Heart left ventricle (tissue), 16 donors: ENCODE data around the gene ZNF576. TPM values are rescaled to one million over a fixed set of nuclear protein-coding genes. Genes with fewer than 3 reads are reported as not detected.
A peak's percentile ranks its signal among the peaks of the same experiment; 100 is the strongest.
"Not testable (repeated sequence)": the region's sequence is repeated elsewhere in the genome, so short reads cannot be mapped to it uniquely, and the experiment has no call there.

Source experiments
- ATAC-seq, 4 donors: fragments of 200-7000 bp; cut with Tn5 transposase; one replicate each; pipeline ENCODE4 v1.9.1; 2020 to 2022; ENCODE audit warnings: moderate library complexity in 4 of 4, mild to moderate bottlenecking in 3 of 4, moderate number of reproducible peaks in 1 of 4
- DNase-seq, 5 donors: peaks; one replicate each; pipeline ENCODE4 v3.0.0-alpha.2; 2020
- H3K27ac ChIP-seq, 12 donors: fragments of 200-600 bp; sonication (generic) in 4 of 12; one replicate each; pipeline versions ENCODE4 v1.5.0 to v1.8.0; 2016 to 2022; ENCODE audit warnings: mild to moderate bottlenecking in 2 of 12
- H3K27me3 ChIP-seq, 9 donors: fragments of 200-600 bp; sonication (generic) in 2 of 9; one replicate each; pipeline versions ENCODE4 v1.5.1 to v1.8.0; 2016 to 2022; ENCODE audit warnings: mild to moderate bottlenecking in 3 of 9
- H3K36me3 ChIP-seq, 9 donors: fragments of 200-600 bp; sonication (generic) in 2 of 9; one replicate each; pipeline versions ENCODE4 v1.5.0 to v1.8.0; 2018 to 2022; ENCODE audit warnings: mild to moderate bottlenecking in 2 of 9
- H3K4me1 ChIP-seq, 12 donors: fragments of 200-600 bp; sonication (generic) in 4 of 12; one replicate each; pipeline versions ENCODE4 v1.5.0 to v1.8.0; 2016 to 2022; ENCODE audit warnings: mild to moderate bottlenecking in 3 of 12
- H3K4me3 ChIP-seq, 12 donors: fragments of 200-600 bp; sonication (generic) in 4 of 12; one replicate each; pipeline versions ENCODE4 v1.5.0 to v1.8.0; 2017 to 2022; ENCODE audit warnings: mild to moderate bottlenecking in 9 of 12, moderate library complexity in 4 of 12
- H3K9me3 ChIP-seq, 12 donors: fragments of 200-600 bp; sonication (generic) in 4 of 12; one replicate each; pipeline versions ENCODE4 v1.5.0 to v1.8.0; 2016 to 2022; ENCODE audit warnings: mild to moderate bottlenecking in 1 of 12
- CTCF ChIP-seq, 12 donors: fragments of 200-600 bp; sonication (generic) in 4 of 12; IDR thresholded peaks; one replicate each; pipeline versions ENCODE4 v1.5.0 to v1.8.0; 2018 to 2022; ENCODE audit warnings: antibody characterized with exemption in 12 of 12, mild to moderate bottlenecking in 5 of 12
- POLR2A ChIP-seq, 2 donors: fragments of 450-650 bp; IDR thresholded peaks; one replicate each; pipeline ENCODE4 v1.6.1; 2017; ENCODE audit warnings: antibody characterized with exemption in 2 of 2, mild to moderate bottlenecking in 2 of 2, moderate library complexity in 2 of 2
- WGBS, 4 donors: extraction: QIAGEN DNeasy Blood & Tissue Kit in 2 of 4; methylation state at CpG; one replicate each; pipeline versions ENCODE4 v1.1.5 to v1.1.7; 2013 to 2018; 5-methylcytosine and 5-hydroxymethylcytosine counted together
- intact Hi-C, 10 donors: fragments of 100-400 bp; cut with DNase I; formaldehyde crosslinking; loops; one replicate each; pipeline versions ENCODE4 v1.11.1 to v1.14.2; 2022
- polyA plus RNA-seq, 2 donors: library from polyadenylated mRNA; stranded (reverse); fragments of 200-250 nt; gene quantifications; one replicate each; pipeline ENCODE4 v1.2.3, GENCODE V29; 2013
- total RNA-seq, 9 donors: library from RNA; depleted of rRNA in 2 of 9; stranded (reverse); fragments of >200 nt in 2 of 9; fragmentation: NEBNext Ultra II Directional in 3 of 9; extraction: Animal tissue kit (Norgen Biotek cat#: 25700) in 3 of 9; gene quantifications; one replicate each; pipeline versions ENCODE4 v1.1.0 to v1.2.4, GENCODE V29; 2016 to 2023
- donor health status: ischemic (EF 13 %, LVEDD 7.1; RV severe dilation, severe dysfunction).
- donor health status: healthy with polysubstance abuse.
- donor health status: DM: no; HTN: yes; CAD: no.
- donor health status: DM: no; HTN: no; CAD: no.
- donor health status: ischemic (EF 25% LVEDD 6.9; RV normal size, moderate dysfunction).
- donor health status: ischemic (EF 25% LVEDD 5.7; RV mildly dilated, moderate dysfunction).
- donor health status: healthy.
- donor health status: DM: yes; HTN: yes; CAD: no.
- donor health status: ischemic (EF 35%, LVEDD 5.7; RV mildly dilated, moderate dysfunction).
- donor health status: nonischemic (EF 11% LVEDD 7.7; RV severe dilation, severe dysfunction).
- donor health status: DM: yes; HTN: yes; CAD: no.
- donor health status: PGD.
- donor health status: ischemic (EF 29% LVEDD 5.4; RV normal size, mild dysfunction).
- donor health status: nonischemic (EF 23%, LVEDD 6.1; RV moderate dilation, normal function).

Gene ZNF576
- total and polyA plus RNA-seq, 11 donors, result 8.9 to 22.4 (median 11.8) TPM

GRCh38 chr19:43597876-43598275 lies 1.5 kb downstream of the ZNF576 start:
- H3K4me3 ChIP-seq, result peak overlapping the region in 2 of 12 donors; percentile 75 to 78
- H3K36me3 ChIP-seq, result peaks cover 0 to 59% (median 47%) of the 10 kb centered on the region in 9 donors
- TF ChIP-seq CTCF (IDR thresholded peaks at IDR 0.05), result no peak
- TF ChIP-seq POLR2A (IDR thresholded peaks at IDR 0.05), result no peak
- H3K4me1 ChIP-seq, result peaks cover 8 to 46% (median 35%) of the 10 kb centered on the region in 12 donors
- no peaks in the 10 kb centered on the region for H3K9me3 ChIP-seq
- no peaks in the 10 kb centered on the region for H3K27me3 ChIP-seq
- intact Hi-C loops, result loop anchor here in 4 of 10 donors (1.0 to 10.0 kb wide), 6 partner anchors 23 to 66 kb away; partner anchors contain the start of genes ZNF575 (in 3 of the 4), PINLYP (in 2 of the 4) and XRCC1 (in 2 of the 4)
- WGBS, 4 donors, result 47 to 53% (median 49%) methylated on average over 5 of the region's 5 CpGs
- ATAC-seq, result no peak
- DNase-seq, result no peak
- H3K27ac ChIP-seq, result no peak overlapping the region

GRCh38 chr19:43598445-43599240 lies 2.2 kb downstream of the ZNF576 start:
- TF ChIP-seq CTCF (IDR thresholded peaks at IDR 0.05) (no peak), POLR2A (IDR thresholded peaks at IDR 0.05) (no peak)
- H3K36me3 ChIP-seq, result peaks cover 0 to 51% (median 40%) of the 10 kb centered on the region in 9 donors
- H3K9me3 ChIP-seq, result no peaks in the 10 kb centered on the region
- intact Hi-C loops, result loop anchor here in 2 of 10 donors (1.0 to 10.0 kb wide), 4 partner anchors 23 to 66 kb away; partner anchors contain the start of genes ZNF575 (in 2 of the 2), PINLYP (in 1 of the 2) and XRCC1 (in 1 of the 2)
- 92 to 95% (median 93%) methylated on average over 11 to 19 of the region's 19 CpGs for WGBS, 4 donors
- DNase-seq (no peak), ATAC-seq (no peak)
- no peaks in the 10 kb centered on the region for H3K27me3 ChIP-seq
- H3K4me1 ChIP-seq, result peaks cover 8 to 41% (median 31%) of the 10 kb centered on the region in 12 donors
- H3K4me3 ChIP-seq, result no peak overlapping the region
- no peak overlapping the region for H3K27ac ChIP-seq

- ATAC-seq, result no peak
- no peak for DNase-seq
Observed at GRCh38 chr19:43599635-43600295, 3.4 kb downstream of the ZNF576 start.

GRCh38 chr19:43600326-43600725 lies 3.9 kb downstream of the ZNF576 start:
- H3K27me3 ChIP-seq, DNase-seq, intact Hi-C loops, H3K27ac ChIP-seq, ATAC-seq, H3K4me3 ChIP-seq, H3K9me3 ChIP-seq: not testable (repeated sequence)
- 72 to 84% (median 77%) methylated on average over 4 to 5 of the region's 5 CpGs for WGBS, 4 donors
- Histone ChIP-seq H3K4me1 (peaks cover 4 to 26% (median 15%) of the 10 kb centered on the region in 12 donors), H3K36me3 (peaks cover 0 to 41% (median 32%) of the 10 kb centered on the region in 9 donors)

More at GRCh38 chr19:43599635-43600295, 3.4 kb downstream of the ZNF576 start:
- Histone ChIP-seq H3K4me1 (peaks cover 4 to 29% (median 20%) of the 10 kb centered on the region in 12 donors), H3K9me3 (no peaks in the 10 kb centered on the region), H3K36me3 (peaks cover 0 to 41% (median 32%) of the 10 kb centered on the region in 9 donors), H3K4me3 (no peak overlapping the region), H3K27ac (no peak overlapping the region), H3K27me3 (no peaks in the 10 kb centered on the region)
- intact Hi-C loops, result loop anchor here in 2 of 10 donors (5.0 to 10.0 kb wide), 3 partner anchors 55 to 67 kb away; partner anchors contain the start of gene ZNF575 (in 2 of the 2)
- no peak for TF ChIP-seq CTCF (IDR thresholded peaks at IDR 0.05)
- TF ChIP-seq POLR2A (IDR thresholded peaks at IDR 0.05), result no peak
- 79 to 96% (median 87%) methylated on average over 4 of the region's 4 CpGs for WGBS, 4 donors
